K562 (cell line): ENCODE data around the gene SCG3. TPM values are rescaled to one million over a fixed set of nuclear protein-coding genes. Genes with fewer than 3 reads are reported as not detected.

Experiments
- CBX2 ChIP-seq: fragments of 200-600 bp; sonication (generic); IDR thresholded peaks from one replicate; pipeline ENCODE4 v1.6.1; 2012; ENCODE audit warnings: mild to moderate bottlenecking, low read length, inconsistent platforms; ENCODE audit not compliant: insufficient read depth, poor library complexity, severe bottlenecking
- FUS ChIP-seq: fragments of 200-400 bp; formaldehyde crosslinking; optimal IDR thresholded peaks from 2 replicates; pipeline ENCODE3; 2017; ENCODE audit warnings: low read depth, low read length
- HNRNPLL ChIP-seq: fragments of 200-400 bp; formaldehyde crosslinking; IDR thresholded peaks from 2 replicates; pipeline ENCODE4 v1.6.1; 2017; ENCODE audit warnings: low read length, low read depth, mild to moderate bottlenecking; ENCODE audit not compliant: poor library complexity, severe bottlenecking
- ILF3 ChIP-seq: fragments of 450-650 bp; IDR thresholded peaks from 2 replicates; pipeline ENCODE4 v1.6.1; 2018; ENCODE audit warnings: antibody characterized with exemption, mild to moderate bottlenecking, moderate library complexity, borderline replicate concordance
- KLF13 ChIP-seq: fragments of 450-650 bp; IDR thresholded peaks from 2 replicates; pipeline ENCODE4 v1.6.1; 2016; ENCODE audit warnings: missing genetic modification characterization, low read depth, mild to moderate bottlenecking, missing compliant biosample characterization, moderate library complexity, borderline replicate concordance
- POLR2AphosphoS5 ChIP-seq: IDR thresholded peaks from 2 replicates; pipeline ENCODE4 v1.6.1; 2011; ENCODE audit warnings: mild to moderate bottlenecking, low read depth, low read length, moderate library complexity; ENCODE audit not compliant: control insufficient read depth, insufficient read depth
- RBM14 ChIP-seq: fragments of 200-400 bp; formaldehyde crosslinking; IDR thresholded peaks from 2 replicates; pipeline ENCODE4 v1.6.1; 2018; ENCODE audit warnings: low read depth, mild to moderate bottlenecking, low read length, moderate library complexity, borderline replicate concordance; ENCODE audit not compliant: insufficient read depth
- RBM22 ChIP-seq: fragments of 200-400 bp; formaldehyde crosslinking; IDR thresholded peaks from 2 replicates; pipeline ENCODE4 v1.6.1; 2018; ENCODE audit warnings: low read length, low read depth; ENCODE audit not compliant: poor library complexity, severe bottlenecking
- SAP30 ChIP-seq: fragments of 200-600 bp; sonication (generic); IDR thresholded peaks from 2 replicates; pipeline ENCODE4 v1.6.1; 2012; ENCODE audit warnings: borderline replicate concordance, low read depth, mild to moderate bottlenecking, moderate library complexity, low read length, control low read depth, inconsistent platforms; ENCODE audit not compliant: insufficient read depth, poor library complexity, severe bottlenecking
- TEAD4 ChIP-seq, 2 experiments: sonication (generic) in 1 of 2; formaldehyde crosslinking in 1 of 2; IDR thresholded peaks; 2 replicates each; pipeline versions ENCODE4 v1.6.1 to v1.8.0; 2012 to 2022; ENCODE audit warnings: borderline replicate concordance in 1 of 2, inconsistent platforms in 1 of 2, low read length in 1 of 2, mild to moderate bottlenecking in 1 of 2, missing genetic modification reagents in 1 of 2
- TGIF2 ChIP-seq: sonication (generic); formaldehyde crosslinking; IDR thresholded peaks from 2 replicates; pipeline ENCODE4 v1.8.1; 2022; ENCODE audit warnings: mild to moderate bottlenecking, missing genetic modification reagents, moderate library complexity
- TRIM24 ChIP-seq, 2 experiments: fragments of 450-650 bp; IDR thresholded peaks; 2 replicates each; pipeline ENCODE4 v1.6.1; 2016
- U2AF1 ChIP-seq: fragments of 200-400 bp; formaldehyde crosslinking; optimal IDR thresholded peaks from 2 replicates; pipeline ENCODE3; 2017; ENCODE audit warnings: mild to moderate bottlenecking, low read depth, low read length, moderate library complexity
- ZNF639 ChIP-seq, 2 experiments: fragments of 200-800 bp in 1 of 2; sonication (Bioruptor generic) in 1 of 2; sonication (generic) in 1 of 2; formaldehyde crosslinking in 1 of 2; IDR thresholded peaks in 1 of 2; conservative IDR thresholded peaks in 1 of 2; 2 replicates each; pipeline versions ENCODE4 v1.5.0 to v1.6.1; 2016 to 2020; ENCODE audit warnings: missing compliant biosample characterization in 1 of 2, missing genetic modification characterization in 1 of 2, missing genetic modification reagents in 1 of 2
- polyA plus RNA-seq, 8 experiments: library from polyadenylated mRNA; depleted of rRNA in 4 of 8; stranded (reverse) in 5 of 8; unstranded in 3 of 8; fragments of >200 nt; fragmentation: Nextera tagmentation in 2 of 8; fragmentation: Illumina TruSeq in 1 of 8; extraction: Ambion mirVana in 2 of 8; extraction: Trizol in 1 of 8; gene quantifications; 2 replicates each; pipeline versions ENCODE4 v1.2.1 to v1.2.3, GENCODE V29; 2011 to 2014; ENCODE audit warnings: inconsistent platforms in 1 of 8, missing spikeins in 1 of 8
- total RNA-seq, 7 experiments: library from RNA; depleted of rRNA in 6 of 7; stranded (reverse); fragments of >200 nt in 6 of 7; fragmentation: Illumina TruSeq in 2 of 7; extraction: Trizol in 2 of 7; gene quantifications; 2 replicates each; pipeline versions ENCODE4 v1.2.1 to v1.2.3, GENCODE V29; 2011 to 2021; ENCODE audit warnings: low replicate concordance in 1 of 7
- TF ChIP-seq, protein P1 (sequence below): fragments of 450-650 bp; formaldehyde crosslinking; IDR thresholded peaks from 2 replicates; pipeline ENCODE4 v1.4.0; 2020; ENCODE audit warnings: mild to moderate bottlenecking, mixed read lengths
- TF ChIP-seq, protein P2 (sequence below): sonication (generic); formaldehyde crosslinking; IDR thresholded peaks from 2 replicates; pipeline ENCODE4 v1.8.0; 2023; ENCODE audit warnings: mild to moderate bottlenecking, missing genetic modification reagents

The SCG3 gene
- total and polyA plus RNA-seq, 9 of the 15 experiments (the other 6 are each of a cell fraction or from before 2014, with no cell fraction given): 13.0 to 43.8 (median 21.0) TPM

DNA sequence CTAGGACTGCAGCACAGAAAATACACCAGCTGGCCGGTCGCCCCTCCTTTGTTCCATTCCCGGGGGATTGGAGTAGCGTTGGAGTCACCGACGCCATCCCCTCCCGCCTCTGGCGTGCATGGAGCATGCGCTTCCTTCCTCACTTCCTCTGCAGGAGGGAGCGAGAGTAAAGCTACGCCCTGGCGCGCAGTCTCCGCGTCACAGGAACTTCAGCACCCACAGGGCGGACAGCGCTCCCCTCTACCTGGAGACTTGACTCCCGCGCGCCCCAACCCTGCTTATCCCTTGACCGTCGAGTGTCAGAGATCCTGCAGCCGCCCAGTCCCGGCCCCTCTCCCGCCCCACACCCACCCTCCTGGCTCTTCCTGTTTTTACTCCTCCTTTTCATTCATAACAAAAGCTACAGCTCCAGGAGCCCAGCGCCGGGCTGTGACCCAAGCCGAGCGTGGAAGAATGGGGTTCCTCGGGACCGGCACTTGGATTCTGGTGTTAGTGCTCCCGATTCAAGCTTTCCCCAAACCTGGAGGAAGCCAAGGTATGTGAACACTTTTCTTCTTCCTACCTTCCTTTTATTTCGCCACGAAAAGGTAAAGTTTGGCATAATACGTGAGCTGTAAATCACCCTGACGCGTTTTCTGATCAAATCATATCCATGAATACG, at the start of gene SCG3 (continued):
- TF ChIP-seq, protein P1, sequence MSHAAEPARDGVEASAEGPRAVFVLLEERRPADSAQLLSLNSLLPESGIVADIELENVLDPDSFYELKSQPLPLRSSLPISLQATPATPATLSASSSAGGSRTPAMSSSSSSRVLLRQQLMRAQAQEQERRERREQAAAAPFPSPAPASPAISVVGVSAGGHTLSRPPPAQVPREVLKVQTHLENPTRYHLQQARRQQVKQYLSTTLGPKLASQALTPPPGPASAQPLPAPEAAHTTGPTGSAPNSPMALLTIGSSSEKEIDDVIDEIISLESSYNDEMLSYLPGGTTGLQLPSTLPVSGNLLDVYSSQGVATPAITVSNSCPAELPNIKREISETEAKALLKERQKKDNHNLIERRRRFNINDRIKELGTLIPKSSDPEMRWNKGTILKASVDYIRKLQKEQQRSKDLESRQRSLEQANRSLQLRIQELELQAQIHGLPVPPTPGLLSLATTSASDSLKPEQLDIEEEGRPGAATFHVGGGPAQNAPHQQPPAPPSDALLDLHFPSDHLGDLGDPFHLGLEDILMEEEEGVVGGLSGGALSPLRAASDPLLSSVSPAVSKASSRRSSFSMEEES (CRISPR knock-in tag): no peak
- TF ChIP-seq FUS (no peak), U2AF1 (no peak), ZNF639 (CRISPR knock-in tag; conservative IDR thresholded peaks at IDR 0.05 in 1 of 2, IDR thresholded peaks at IDR 0.05 in 1 of 2) (peak in 1 of 2 experiments; percentile 83; a peak in 2 of 4 replicates), CBX2 (no peak), ILF3 (no peak), TRIM24 (IDR thresholded peaks at IDR 0.05) (peak in 1 of 2 experiments; percentile 57; a peak in 1 of 4 replicates), HNRNPLL (peak; percentile 50), KLF13 (no peak), RBM22 (no peak), TEAD4 (IDR thresholded peaks at IDR 0.05; ENCODE audit: low read length) (peak; percentile 29; the same call in 1 of the 2 replicates), TEAD4 (CRISPR knock-in tag; IDR thresholded peaks at IDR 0.05; ENCODE audit: borderline replicate concordance) (no peak), TGIF2 (CRISPR knock-in tag) (peak; percentile 60; the same call in 1 of the 2 replicates), POLR2AphosphoS5 (no peak), RBM14 (no peak), SAP30 (peak; percentile 66)
- TF ChIP-seq, protein P2, sequence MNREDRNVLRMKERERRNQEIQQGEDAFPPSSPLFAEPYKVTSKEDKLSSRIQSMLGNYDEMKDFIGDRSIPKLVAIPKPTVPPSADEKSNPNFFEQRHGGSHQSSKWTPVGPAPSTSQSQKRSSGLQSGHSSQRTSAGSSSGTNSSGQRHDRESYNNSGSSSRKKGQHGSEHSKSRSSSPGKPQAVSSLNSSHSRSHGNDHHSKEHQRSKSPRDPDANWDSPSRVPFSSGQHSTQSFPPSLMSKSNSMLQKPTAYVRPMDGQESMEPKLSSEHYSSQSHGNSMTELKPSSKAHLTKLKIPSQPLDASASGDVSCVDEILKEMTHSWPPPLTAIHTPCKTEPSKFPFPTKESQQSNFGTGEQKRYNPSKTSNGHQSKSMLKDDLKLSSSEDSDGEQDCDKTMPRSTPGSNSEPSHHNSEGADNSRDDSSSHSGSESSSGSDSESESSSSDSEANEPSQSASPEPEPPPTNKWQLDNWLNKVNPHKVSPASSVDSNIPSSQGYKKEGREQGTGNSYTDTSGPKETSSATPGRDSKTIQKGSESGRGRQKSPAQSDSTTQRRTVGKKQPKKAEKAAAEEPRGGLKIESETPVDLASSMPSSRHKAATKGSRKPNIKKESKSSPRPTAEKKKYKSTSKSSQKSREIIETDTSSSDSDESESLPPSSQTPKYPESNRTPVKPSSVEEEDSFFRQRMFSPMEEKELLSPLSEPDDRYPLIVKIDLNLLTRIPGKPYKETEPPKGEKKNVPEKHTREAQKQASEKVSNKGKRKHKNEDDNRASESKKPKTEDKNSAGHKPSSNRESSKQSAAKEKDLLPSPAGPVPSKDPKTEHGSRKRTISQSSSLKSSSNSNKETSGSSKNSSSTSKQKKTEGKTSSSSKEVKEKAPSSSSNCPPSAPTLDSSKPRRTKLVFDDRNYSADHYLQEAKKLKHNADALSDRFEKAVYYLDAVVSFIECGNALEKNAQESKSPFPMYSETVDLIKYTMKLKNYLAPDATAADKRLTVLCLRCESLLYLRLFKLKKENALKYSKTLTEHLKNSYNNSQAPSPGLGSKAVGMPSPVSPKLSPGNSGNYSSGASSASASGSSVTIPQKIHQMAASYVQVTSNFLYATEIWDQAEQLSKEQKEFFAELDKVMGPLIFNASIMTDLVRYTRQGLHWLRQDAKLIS (CRISPR knock-in tag): peak; percentile 79; the same call in 1 of the 2 replicates
